ENCODE results near the gene SUGCT.

SUGCT gene

GRCh38 chr7:40715053-40715430 lies 580.2 kb downstream of the SUGCT start:
- POLR2A ChIA-PET: no interaction called here
- H3K36me3 ChIP-seq (ENCODE audit: control insufficient read depth in 2 of 2, insufficient read depth in 1 of 2, low read length in 2 of 2): no peaks in the 10 kb centered on the region
- H3K27ac ChIP-seq (ENCODE audit: extremely low read depth, low read depth, low read length): no peak overlapping the region
- TF ChIP-seq CTCF (tag by site-specific recombination; IDR thresholded peaks at IDR 0.05) (no peak), ZNF335 (tag by site-specific recombination; conservative IDR thresholded peaks at IDR 0.05) (no peak), ZNF433 (tag by site-specific recombination; IDR thresholded peaks at IDR 0.05; ENCODE audit: low read depth) (no peak), ZNF530 (tag by site-specific recombination; IDR thresholded peaks at IDR 0.05; ENCODE audit: low read depth) (no peak), ZNF155 (tag by site-specific recombination; IDR thresholded peaks at IDR 0.05) (no peak), ZNF292 (tag by site-specific recombination; IDR thresholded peaks at IDR 0.05; ENCODE audit: borderline replicate concordance, low read depth) (no peak), YY1 (tag by site-specific recombination; IDR thresholded peaks at IDR 0.05) (no peak), KLF10 (tag by site-specific recombination; IDR thresholded peaks at IDR 0.05) (no peak), HOXA7 (CRISPR knock-in tag; IDR thresholded peaks at IDR 0.05; ENCODE audit: borderline replicate concordance) (no peak), SP3 (tag by site-specific recombination; IDR thresholded peaks at IDR 0.05) (no peak), MZF1 (tag by site-specific recombination; IDR thresholded peaks at IDR 0.05; ENCODE audit: borderline replicate concordance) (no peak), KLF16 (tag by site-specific recombination; IDR thresholded peaks at IDR 0.05) (no peak), ZNF768 (tag by site-specific recombination; IDR thresholded peaks at IDR 0.05) (no peak), ZNF423 (tag by site-specific recombination; IDR thresholded peaks at IDR 0.05) (no peak)
- TF ChIP-seq, protein P1, sequence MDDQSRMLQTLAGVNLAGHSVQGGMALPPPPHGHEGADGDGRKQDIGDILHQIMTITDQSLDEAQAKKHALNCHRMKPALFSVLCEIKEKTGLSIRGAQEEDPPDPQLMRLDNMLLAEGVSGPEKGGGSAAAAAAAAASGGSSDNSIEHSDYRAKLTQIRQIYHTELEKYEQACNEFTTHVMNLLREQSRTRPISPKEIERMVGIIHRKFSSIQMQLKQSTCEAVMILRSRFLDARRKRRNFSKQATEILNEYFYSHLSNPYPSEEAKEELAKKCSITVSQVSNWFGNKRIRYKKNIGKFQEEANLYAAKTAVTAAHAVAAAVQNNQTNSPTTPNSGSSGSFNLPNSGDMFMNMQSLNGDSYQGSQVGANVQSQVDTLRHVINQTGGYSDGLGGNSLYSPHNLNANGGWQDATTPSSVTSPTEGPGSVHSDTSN (CRISPR knock-in tag; IDR thresholded peaks at IDR 0.05): no peak
- TF ChIP-seq, protein P2, sequence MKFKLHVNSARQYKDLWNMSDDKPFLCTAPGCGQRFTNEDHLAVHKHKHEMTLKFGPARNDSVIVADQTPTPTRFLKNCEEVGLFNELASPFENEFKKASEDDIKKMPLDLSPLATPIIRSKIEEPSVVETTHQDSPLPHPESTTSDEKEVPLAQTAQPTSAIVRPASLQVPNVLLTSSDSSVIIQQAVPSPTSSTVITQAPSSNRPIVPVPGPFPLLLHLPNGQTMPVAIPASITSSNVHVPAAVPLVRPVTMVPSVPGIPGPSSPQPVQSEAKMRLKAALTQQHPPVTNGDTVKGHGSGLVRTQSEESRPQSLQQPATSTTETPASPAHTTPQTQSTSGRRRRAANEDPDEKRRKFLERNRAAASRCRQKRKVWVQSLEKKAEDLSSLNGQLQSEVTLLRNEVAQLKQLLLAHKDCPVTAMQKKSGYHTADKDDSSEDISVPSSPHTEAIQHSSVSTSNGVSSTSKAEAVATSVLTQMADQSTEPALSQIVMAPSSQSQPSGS (tag by site-specific recombination; IDR thresholded peaks at IDR 0.05; ENCODE audit: low read depth): no peak
- H3K4me3 ChIP-seq (ENCODE audit: low read depth, low read length): no peak overlapping the region
- CTCF ChIA-PET: no interaction called here
- H3K4me1 ChIP-seq (ENCODE audit: control insufficient read depth, insufficient read depth, low read length): no peaks in the 10 kb centered on the region; the same call in 1 of the 2 replicates
- no peaks in the 10 kb centered on the region for H3K9me3 ChIP-seq (ENCODE audit: control insufficient read depth, insufficient read depth, low read depth, low read length)

- CTCF ChIA-PET: interaction anchor here (1.8 kb wide), 1 partner anchor 8 kb away, joined by 4 read pairs; no protein-coding TSS in a partner anchor
- Histone ChIP-seq H3K9me3 (ENCODE audit: control insufficient read depth, insufficient read depth, low read depth, low read length) (no peaks in the 10 kb centered on the region), H3K4me1 (ENCODE audit: control insufficient read depth, insufficient read depth, low read length) (no peaks in the 10 kb centered on the region; the same call in 1 of the 2 replicates), H3K27ac (ENCODE audit: extremely low read depth, low read depth, low read length) (no peak overlapping the region), H3K36me3 (ENCODE audit: control insufficient read depth in 2 of 2, insufficient read depth in 1 of 2, low read length in 2 of 2) (no peaks in the 10 kb centered on the region), H3K4me3 (ENCODE audit: low read depth, low read length) (no peak overlapping the region)
- POLR2A ChIA-PET: no interaction called here
- TF ChIP-seq, protein P3, sequence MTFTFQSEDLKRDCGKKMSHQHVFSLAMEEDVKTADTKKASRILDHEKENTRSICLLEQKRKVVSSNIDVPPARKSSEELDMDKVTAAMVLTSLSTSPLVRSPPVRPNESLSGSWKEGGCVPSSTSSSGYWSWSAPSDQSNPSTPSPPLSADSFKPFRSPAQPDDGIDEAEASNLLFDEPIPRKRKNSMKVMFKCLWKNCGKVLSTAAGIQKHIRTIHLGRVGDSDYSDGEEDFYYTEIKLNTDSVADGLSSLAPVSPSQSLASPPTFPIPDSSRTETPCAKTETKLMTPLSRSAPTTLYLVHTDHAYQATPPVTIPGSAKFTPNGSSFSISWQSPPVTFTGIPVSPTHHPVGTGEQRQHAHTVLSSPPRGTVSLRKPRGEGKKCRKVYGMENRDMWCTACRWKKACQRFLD (tag by site-specific recombination; IDR thresholded peaks at IDR 0.05): no peak
- TF ChIP-seq YY2 (tag by site-specific recombination; IDR thresholded peaks at IDR 0.05) (no peak), ZNF416 (tag by site-specific recombination; IDR thresholded peaks at IDR 0.05) (no peak), ZNF76 (tag by site-specific recombination; IDR thresholded peaks at IDR 0.05; ENCODE audit: borderline replicate concordance, low read depth) (no peak), ZNF473 (tag by site-specific recombination; IDR thresholded peaks at IDR 0.05) (no peak), ZNF501 (tag by site-specific recombination; IDR thresholded peaks at IDR 0.05) (no peak), ZNF777 (tag by site-specific recombination; IDR thresholded peaks at IDR 0.05; ENCODE audit: borderline replicate concordance) (no peak), ZNF354C (tag by site-specific recombination; IDR thresholded peaks at IDR 0.05; ENCODE audit: borderline replicate concordance, low read depth) (no peak)
- TF ChIP-seq, protein P4, sequence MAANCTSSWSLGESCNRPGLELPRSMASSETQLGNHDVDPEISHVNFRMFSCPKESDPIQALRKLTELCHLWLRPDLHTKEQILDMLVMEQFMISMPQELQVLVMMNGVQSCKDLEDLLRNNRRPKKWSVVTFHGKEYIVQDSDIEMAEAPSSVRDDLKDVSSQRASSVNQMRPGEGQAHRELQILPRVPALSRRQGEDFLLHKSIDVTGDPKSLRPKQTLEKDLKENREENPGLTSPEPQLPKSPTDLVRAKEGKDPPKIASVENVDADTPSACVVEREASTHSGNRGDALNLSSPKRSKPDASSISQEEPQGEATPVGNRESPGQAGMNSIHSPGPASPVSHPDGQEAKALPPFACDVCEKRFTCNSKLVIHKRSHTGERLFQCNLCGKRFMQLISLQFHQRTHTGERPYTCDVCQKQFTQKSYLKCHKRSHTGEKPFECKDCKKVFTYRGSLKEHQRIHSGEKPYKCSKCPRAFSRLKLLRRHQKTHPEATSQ (tag by site-specific recombination; IDR thresholded peaks at IDR 0.05): no peak
- TF ChIP-seq, protein P1 (CRISPR knock-in tag; IDR thresholded peaks at IDR 0.05): no peak
- TF ChIP-seq, protein P5, sequence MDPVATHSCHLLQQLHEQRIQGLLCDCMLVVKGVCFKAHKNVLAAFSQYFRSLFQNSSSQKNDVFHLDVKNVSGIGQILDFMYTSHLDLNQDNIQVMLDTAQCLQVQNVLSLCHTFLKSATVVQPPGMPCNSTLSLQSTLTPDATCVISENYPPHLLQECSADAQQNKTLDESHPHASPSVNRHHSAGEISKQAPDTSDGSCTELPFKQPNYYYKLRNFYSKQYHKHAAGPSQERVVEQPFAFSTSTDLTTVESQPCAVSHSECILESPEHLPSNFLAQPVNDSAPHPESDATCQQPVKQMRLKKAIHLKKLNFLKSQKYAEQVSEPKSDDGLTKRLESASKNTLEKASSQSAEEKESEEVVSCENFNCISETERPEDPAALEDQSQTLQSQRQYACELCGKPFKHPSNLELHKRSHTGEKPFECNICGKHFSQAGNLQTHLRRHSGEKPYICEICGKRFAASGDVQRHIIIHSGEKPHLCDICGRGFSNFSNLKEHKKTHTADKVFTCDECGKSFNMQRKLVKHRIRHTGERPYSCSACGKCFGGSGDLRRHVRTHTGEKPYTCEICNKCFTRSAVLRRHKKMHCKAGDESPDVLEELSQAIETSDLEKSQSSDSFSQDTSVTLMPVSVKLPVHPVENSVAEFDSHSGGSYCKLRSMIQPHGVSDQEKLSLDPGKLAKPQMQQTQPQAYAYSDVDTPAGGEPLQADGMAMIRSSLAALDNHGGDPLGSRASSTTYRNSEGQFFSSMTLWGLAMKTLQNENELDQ (tag by site-specific recombination; IDR thresholded peaks at IDR 0.05; ENCODE audit: low read depth): no peak
Measured at GRCh38 chr7:40716052-40716451, 581.2 kb downstream of the SUGCT start.

All from HEK293 (cell line).